Measurements from ENCODE around the gene CKAP2. TPM values are rescaled to one million over a fixed set of nuclear protein-coding genes. Genes with fewer than 3 reads are reported as not detected.

The CKAP2 gene
- total RNA-seq, 1 experiment from 2014 or later: 58.6 TPM

Other genes starting within 250 kb of the CKAP2 start
- 2.7 and 4.0 TPM in 2 replicates for gene THSD1, start 49.3 kb upstream of the CKAP2 start, total RNA-seq (2014; rRNA removed; shearing (Covaris generic))
- 21.3 and 34.0 TPM in 2 replicates for gene VPS36, start 4.8 kb upstream of the CKAP2 start, total RNA-seq (2014; rRNA removed; shearing (Covaris generic))
- 1.0 and 4.6 TPM in 2 replicates for gene HNRNPA1L2, start 187.0 kb downstream of the CKAP2 start, total RNA-seq (2014; rRNA removed; shearing (Covaris generic))
- 64.2 and 69.2 TPM in 2 replicates for gene SUGT1, start 197.4 kb downstream of the CKAP2 start, total RNA-seq (2014; rRNA removed; shearing (Covaris generic))